Measurements from ENCODE around the gene TNFAIP8L3.

TNFAIP8L3 gene

DNA sequence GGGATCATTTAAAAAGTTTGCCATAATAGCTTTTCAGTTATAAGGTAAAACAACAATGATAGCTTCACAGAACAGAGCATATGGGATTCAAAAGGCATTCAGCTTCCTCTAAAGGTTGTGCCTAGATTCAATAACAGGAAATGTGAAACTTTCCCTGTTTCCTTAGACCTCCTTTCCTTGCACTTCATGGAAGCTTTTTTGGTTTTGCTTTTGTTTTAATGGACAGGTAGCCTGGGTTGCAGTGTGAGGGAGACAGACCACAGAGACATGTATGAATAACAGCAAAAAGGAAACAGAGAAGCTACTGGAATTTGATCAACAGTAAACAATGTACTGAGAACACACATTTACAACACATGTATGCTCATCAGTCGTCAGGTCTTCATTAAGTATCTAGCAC is 2.3 kb upstream of the TNFAIP8L3 start:
- TF ChIP-seq, protein P1, sequence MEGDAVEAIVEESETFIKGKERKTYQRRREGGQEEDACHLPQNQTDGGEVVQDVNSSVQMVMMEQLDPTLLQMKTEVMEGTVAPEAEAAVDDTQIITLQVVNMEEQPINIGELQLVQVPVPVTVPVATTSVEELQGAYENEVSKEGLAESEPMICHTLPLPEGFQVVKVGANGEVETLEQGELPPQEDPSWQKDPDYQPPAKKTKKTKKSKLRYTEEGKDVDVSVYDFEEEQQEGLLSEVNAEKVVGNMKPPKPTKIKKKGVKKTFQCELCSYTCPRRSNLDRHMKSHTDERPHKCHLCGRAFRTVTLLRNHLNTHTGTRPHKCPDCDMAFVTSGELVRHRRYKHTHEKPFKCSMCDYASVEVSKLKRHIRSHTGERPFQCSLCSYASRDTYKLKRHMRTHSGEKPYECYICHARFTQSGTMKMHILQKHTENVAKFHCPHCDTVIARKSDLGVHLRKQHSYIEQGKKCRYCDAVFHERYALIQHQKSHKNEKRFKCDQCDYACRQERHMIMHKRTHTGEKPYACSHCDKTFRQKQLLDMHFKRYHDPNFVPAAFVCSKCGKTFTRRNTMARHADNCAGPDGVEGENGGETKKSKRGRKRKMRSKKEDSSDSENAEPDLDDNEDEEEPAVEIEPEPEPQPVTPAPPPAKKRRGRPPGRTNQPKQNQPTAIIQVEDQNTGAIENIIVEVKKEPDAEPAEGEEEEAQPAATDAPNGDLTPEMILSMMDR (IDR thresholded peaks at IDR 0.05): no peak
- TF ChIP-seq ZFX (IDR thresholded peaks at IDR 0.05; ENCODE audit: borderline replicate concordance): no peak
- no peak overlapping the region for H3K27ac ChIP-seq

DNA sequence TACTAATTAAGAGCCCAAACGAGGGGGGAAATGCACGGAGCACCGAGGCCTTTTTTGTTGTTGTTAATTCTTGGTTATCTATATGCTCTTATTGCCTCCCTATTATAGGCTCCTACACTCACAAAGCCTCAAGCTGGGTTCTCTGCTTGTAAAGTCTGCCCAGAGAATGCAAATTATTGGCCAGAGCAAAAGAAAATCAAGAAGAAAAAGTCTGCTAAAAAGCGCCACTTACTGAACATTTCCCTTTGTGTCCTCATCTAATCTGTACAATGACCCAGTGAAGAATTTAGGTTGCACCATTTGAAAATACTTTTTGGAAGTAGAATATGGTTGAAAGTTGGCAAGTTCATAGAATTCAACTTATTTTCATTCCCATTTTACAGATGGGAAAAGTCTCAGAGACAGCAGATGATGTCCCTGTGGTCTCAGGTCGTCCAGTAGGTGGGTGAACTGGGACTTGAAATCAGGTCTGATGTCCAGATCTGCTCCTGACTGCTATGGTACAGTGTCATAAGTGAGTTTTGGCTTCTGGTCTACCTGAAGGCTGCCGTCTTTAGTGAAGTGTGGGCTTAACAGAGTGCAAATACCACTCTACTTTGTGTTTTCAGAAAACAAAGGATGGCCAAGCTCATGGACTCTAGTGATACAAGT is 1.1 kb upstream of the TNFAIP8L3 start:
- H3K27ac ChIP-seq: no peak overlapping the region
- TF ChIP-seq, protein P1 (IDR thresholded peaks at IDR 0.05): no peak
- TF ChIP-seq ZFX (IDR thresholded peaks at IDR 0.05; ENCODE audit: borderline replicate concordance): no peak

DNA sequence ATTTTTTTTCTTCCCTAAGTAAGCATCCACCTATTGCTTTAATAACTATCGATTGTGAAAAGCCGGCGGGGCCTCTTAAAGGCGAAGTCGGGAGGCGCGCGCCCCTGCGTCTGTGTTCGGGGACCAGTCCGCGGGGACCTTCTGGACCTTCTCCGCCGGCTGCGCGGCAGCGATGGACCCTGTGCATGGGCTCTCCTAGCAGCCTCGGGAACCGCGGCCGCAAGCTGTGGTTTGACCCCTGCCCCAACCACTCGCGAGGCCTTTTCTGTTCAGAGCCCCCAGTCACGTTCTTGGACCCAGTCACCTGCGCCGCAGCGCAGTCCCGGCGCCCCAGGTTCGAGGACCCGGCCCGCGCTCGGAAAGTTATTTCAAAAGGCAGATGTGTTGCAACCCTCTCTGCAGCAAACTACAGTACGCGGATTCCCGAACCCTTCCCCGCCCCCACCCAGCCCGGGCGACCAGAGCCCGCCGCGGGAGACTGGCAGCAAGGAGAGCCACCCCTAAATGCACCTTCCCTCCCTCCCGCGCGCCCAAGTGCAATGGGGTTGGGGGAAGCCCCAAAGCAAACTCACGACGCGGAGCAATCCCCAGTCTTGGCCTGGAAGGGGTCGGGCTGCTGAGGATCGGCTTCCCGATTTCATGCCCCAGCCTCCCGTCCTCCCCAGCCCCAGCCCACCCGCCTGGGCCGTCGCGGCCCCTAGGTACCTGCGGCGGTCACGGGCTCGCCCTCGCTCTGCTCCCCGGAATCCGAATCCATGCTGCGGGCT is 684 bp downstream of the TNFAIP8L3 start:
- no peak overlapping the region for H3K27ac ChIP-seq
- TF ChIP-seq, protein P1 (IDR thresholded peaks at IDR 0.05): no peak
- no peak for TF ChIP-seq ZFX (IDR thresholded peaks at IDR 0.05; ENCODE audit: borderline replicate concordance)

DNA sequence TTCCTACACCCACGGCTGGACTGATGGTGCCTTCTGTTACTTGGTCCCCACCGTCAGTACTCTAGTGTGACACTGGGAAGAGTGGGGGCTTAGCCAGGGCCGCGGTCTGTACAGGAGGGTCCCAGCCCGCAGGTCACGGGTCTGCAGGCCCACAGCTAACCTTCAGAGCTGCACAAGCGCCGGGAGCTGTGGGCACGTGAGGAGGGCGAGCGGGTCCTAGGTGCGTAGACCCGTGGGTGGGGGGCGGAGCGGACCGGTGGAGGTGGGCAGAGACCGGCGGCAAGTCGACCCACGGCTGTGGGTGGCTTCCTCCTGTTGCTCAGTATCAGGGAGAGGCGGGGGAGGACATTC is 1.2 kb downstream of the TNFAIP8L3 start:
- no peak overlapping the region for H3K27ac ChIP-seq
- TF ChIP-seq, protein P1 (IDR thresholded peaks at IDR 0.05): no peak
- no peak for TF ChIP-seq ZFX (IDR thresholded peaks at IDR 0.05; ENCODE audit: borderline replicate concordance)

DNA sequence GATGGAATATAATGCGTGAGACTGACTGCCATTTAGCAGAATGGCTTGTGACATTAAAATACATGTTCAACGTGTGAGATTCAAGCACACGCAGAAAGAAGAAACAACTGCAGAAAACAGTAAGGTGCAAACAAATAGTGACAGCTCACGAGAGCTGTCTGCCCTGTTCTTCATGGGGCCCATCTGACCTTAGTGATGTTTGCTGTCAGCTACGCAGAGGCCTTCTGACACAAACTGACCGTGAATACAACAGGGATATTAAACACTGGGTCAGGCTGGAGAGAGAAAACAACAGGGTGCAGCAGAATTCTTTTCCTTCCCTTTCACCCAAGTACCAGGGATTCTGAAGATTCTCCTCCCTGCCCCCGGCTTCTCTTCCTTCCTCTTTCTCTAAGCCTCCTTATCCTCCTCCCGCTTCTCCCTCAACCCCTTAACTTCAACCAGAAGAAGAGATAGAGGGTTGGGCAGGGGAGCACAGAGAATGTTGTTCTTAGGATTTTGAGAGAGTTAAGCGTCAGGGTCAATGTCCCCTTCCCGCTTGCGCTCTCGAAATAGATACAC is 2.1 kb downstream of the TNFAIP8L3 start:
- no peak overlapping the region for H3K27ac ChIP-seq
- no peak for TF ChIP-seq ZFX (IDR thresholded peaks at IDR 0.05; ENCODE audit: borderline replicate concordance)
- TF ChIP-seq, protein P1 (IDR thresholded peaks at IDR 0.05): no peak

DNA sequence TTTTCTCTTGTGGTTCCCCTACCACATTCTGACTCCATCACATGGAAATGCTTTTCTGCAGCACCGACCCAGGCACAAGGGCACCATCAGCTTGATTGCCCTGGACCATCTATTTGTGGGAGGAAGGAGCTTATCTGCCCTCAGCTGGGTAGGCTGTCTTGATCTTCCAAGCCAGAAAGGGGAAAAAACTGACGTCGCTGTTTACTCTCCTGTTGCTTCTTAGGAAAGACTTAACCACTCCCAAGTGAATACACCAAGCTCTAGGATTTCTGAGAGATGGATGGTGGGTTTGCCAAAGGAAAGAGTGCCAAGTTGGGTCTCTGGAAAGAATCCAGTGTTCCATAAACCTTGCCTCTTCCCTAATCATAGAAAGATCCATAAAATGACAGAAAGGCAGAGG is 4.0 kb downstream of the TNFAIP8L3 start:
- TF ChIP-seq ZFX (IDR thresholded peaks at IDR 0.05; ENCODE audit: borderline replicate concordance): no peak
- TF ChIP-seq, protein P1 (IDR thresholded peaks at IDR 0.05): no peak
- H3K27ac ChIP-seq: no peak overlapping the region
